GM10266 (cell line): ENCODE data around the gene UNC93B1.

Experiments
- DNase-seq: peaks from one replicate; pipeline ENCODE4 v3.0.0; 2012; ENCODE audit errors: extremely low spot score
- CTCF ChIP-seq: IDR thresholded peaks from 2 replicates; pipeline ENCODE4 v1.5.1; 2012; ENCODE audit warnings: mild to moderate bottlenecking, low read depth; ENCODE audit not compliant: control insufficient read depth, insufficient read depth; ENCODE audit errors: missing control alignments

Gene UNC93B1

GRCh38 chr11:68038226-68038717, 34.4 kb upstream of the UNC93B1 start:
- no peak for DNase-seq
- TF ChIP-seq CTCF = no peak

- no peak for TF ChIP-seq CTCF
- DNase-seq = no peak
Measured at GRCh38 chr11:68037411-68038225, 33.7 kb upstream of the UNC93B1 start.

- no peak for DNase-seq
- no peak for TF ChIP-seq CTCF
Measured at GRCh38 chr11:68036717-68037239, 32.9 kb upstream of the UNC93B1 start.

GRCh38 chr11:68036141-68036716, 32.3 kb upstream of the UNC93B1 start:
- DNase-seq = no peak

GRCh38 chr11:68035266-68035876, 31.5 kb upstream of the UNC93B1 start:
- DNase-seq = no peak
- no peak for TF ChIP-seq CTCF

More at GRCh38 chr11:68036141-68036716, 32.3 kb upstream of the UNC93B1 start:
- no peak for TF ChIP-seq CTCF

- TF ChIP-seq CTCF = no peak
- DNase-seq = no peak
Measured at GRCh38 chr11:68033708-68034045, 29.8 kb upstream of the UNC93B1 start.
